Measurements from ENCODE around the gene RAET1G. TPM values are rescaled to one million over a fixed set of nuclear protein-coding genes. Genes with fewer than 3 reads are reported as not detected.

RAET1G gene
- total RNA-seq, 1 experiment from 2014 or later = 0.45 TPM

DNA sequence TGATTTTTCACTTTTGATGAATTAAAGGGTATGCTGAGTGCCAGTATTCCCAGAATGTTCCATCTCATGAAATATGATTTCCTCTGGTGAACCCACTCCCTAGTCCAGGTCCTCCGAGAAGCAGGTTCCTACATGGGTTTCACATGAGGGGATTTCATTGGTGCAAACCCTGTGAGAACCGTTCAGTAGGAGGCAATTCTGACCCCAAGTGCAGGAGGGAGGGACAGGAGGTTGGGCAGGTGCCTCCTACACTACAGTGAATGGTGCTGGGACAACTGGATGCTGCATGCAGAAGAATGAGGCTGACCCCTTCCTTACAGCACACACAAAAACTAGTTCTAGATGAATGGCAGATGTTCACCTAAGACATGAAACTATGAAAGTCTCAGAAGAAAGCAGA lies 13.8 kb upstream of the RAET1G start:
- ChIA-PET CTCF (no interaction called here), POLR2A (ENCODE audit: low non-redundant PET) (no interaction called here)
- no TSS peak for BruUV-seq (replicated peaks)
- Histone ChIP-seq H3K27me3 (replicated peaks; ENCODE audit: insufficient read depth, low read depth, low read length, poor library complexity) (peaks cover 23% of the 10 kb centered on the region), H3K4me3 (ENCODE audit: low read depth, low read length, poor library complexity, severe bottlenecking) (no peak overlapping the region), H3K9me3 (ENCODE audit: low read depth, low read length, poor library complexity, severe bottlenecking) (no peaks in the 10 kb centered on the region), H3K4me1 (ENCODE audit: insufficient read depth, low read length, poor library complexity, severe bottlenecking) (no peaks in the 10 kb centered on the region), H3K27ac (ENCODE audit: low read depth, low read length, poor library complexity, severe bottlenecking) (no peak overlapping the region), H3K36me3 (ENCODE audit: insufficient read depth, low read length, poor library complexity, severe bottlenecking) (no peaks in the 10 kb centered on the region)
- intact Hi-C loops (cut with micrococcal nuclease; ENCODE audit: unreplicated experiment) = loop anchor here (10.0 kb wide), 2 partner anchors 398 to 458 kb away; no protein-coding TSS in a partner anchor
- no peak for TF ChIP-seq CTCF (conservative IDR thresholded peaks at IDR 0.05; ENCODE audit: low read depth, low read length)
- no peak for DNase-seq (ENCODE audit: low spot score)

- intact Hi-C loops (cut with micrococcal nuclease; ENCODE audit: unreplicated experiment) = loop anchor here (2.0 to 10.0 kb wide), 3 partner anchors 399 to 879 kb away; no protein-coding TSS in a partner anchor
- CTCF ChIA-PET = interaction anchor here (0.7 kb wide), 1 partner anchor 75 kb away, joined by 7 read pairs; no protein-coding TSS in a partner anchor
- Histone ChIP-seq H3K36me3 (ENCODE audit: insufficient read depth, low read length, poor library complexity, severe bottlenecking) (no peaks in the 10 kb centered on the region), H3K4me1 (ENCODE audit: insufficient read depth, low read length, poor library complexity, severe bottlenecking) (no peaks in the 10 kb centered on the region), H3K27me3 (replicated peaks; ENCODE audit: insufficient read depth, low read depth, low read length, poor library complexity) (peaks cover 32% of the 10 kb centered on the region), H3K27ac (ENCODE audit: low read depth, low read length, poor library complexity, severe bottlenecking) (no peak overlapping the region), H3K9me3 (ENCODE audit: low read depth, low read length, poor library complexity, severe bottlenecking) (no peaks in the 10 kb centered on the region), H3K4me3 (ENCODE audit: low read depth, low read length, poor library complexity, severe bottlenecking) (no peak overlapping the region)
- POLR2A ChIA-PET (ENCODE audit: low non-redundant PET) = no interaction called here
- no TSS peak for BruUV-seq (replicated peaks)
- TF ChIP-seq EZH2 (IDR thresholded peaks at IDR 0.05; ENCODE audit: borderline replicate concordance, low read depth, low read length, poor library complexity, severe bottlenecking) (no peak), CTCF (conservative IDR thresholded peaks at IDR 0.05; ENCODE audit: low read depth, low read length) (no peak)
- no peak for DNase-seq (ENCODE audit: low spot score)
These were observed 12.7 kb upstream of the RAET1G start for GRCh38 chr6:149935668-149936067.

GRCh38 chr6:149935246-149935645 lies 12.3 kb upstream of the RAET1G start:
- intact Hi-C loops (cut with micrococcal nuclease; ENCODE audit: unreplicated experiment) = loop anchor here (2.0 to 10.0 kb wide), 3 partner anchors 400 to 880 kb away; no protein-coding TSS in a partner anchor
- no TSS peak for BruUV-seq (replicated peaks)
- ChIA-PET POLR2A (ENCODE audit: low non-redundant PET) (no interaction called here), CTCF (interaction anchor here (0.5 to 1.0 kb wide), 3 partner anchors 76 to 208 kb away, joined by 3 to 7 read pairs (median 5); partner anchors contain the start of gene PPP1R14C)
- H3K4me3 ChIP-seq (ENCODE audit: low read depth, low read length, poor library complexity, severe bottlenecking) = no peak overlapping the region
- DNase-seq (ENCODE audit: low spot score) = no peak
- H3K4me1 ChIP-seq (ENCODE audit: insufficient read depth, low read length, poor library complexity, severe bottlenecking) = no peaks in the 10 kb centered on the region
- TF ChIP-seq CTCF (conservative IDR thresholded peaks at IDR 0.05; ENCODE audit: low read depth, low read length) = no peak
- no peak for TF ChIP-seq EZH2 (IDR thresholded peaks at IDR 0.05; ENCODE audit: borderline replicate concordance, low read depth, low read length, poor library complexity, severe bottlenecking)
- H3K36me3 ChIP-seq (ENCODE audit: insufficient read depth, low read length, poor library complexity, severe bottlenecking) = no peaks in the 10 kb centered on the region
- H3K27ac ChIP-seq (ENCODE audit: low read depth, low read length, poor library complexity, severe bottlenecking) = no peak overlapping the region
- H3K27me3 ChIP-seq (replicated peaks; ENCODE audit: insufficient read depth, low read depth, low read length, poor library complexity) = peaks cover 36% of the 10 kb centered on the region
- H3K9me3 ChIP-seq (ENCODE audit: low read depth, low read length, poor library complexity, severe bottlenecking) = no peaks in the 10 kb centered on the region
